ENCODE data around the gene CRTAC1.
"Not testable (repeated sequence)": the region's sequence is repeated elsewhere in the genome, so short reads cannot be mapped to it uniquely, and the experiment has no call there.

CRTAC1 gene

GRCh38 chr10:97869091-97870042, 161.1 kb downstream of the CRTAC1 start:
- DNase-seq (ENCODE audit: low spot score) = peak; percentile 75

- DNase-seq (ENCODE audit: low spot score) = no peak
Measured at GRCh38 chr10:97868134-97868685, 162.2 kb downstream of the CRTAC1 start.

GRCh38 chr10:97867220-97867800, 163.1 kb downstream of the CRTAC1 start:
- no peak for DNase-seq (ENCODE audit: low spot score)

DNA sequence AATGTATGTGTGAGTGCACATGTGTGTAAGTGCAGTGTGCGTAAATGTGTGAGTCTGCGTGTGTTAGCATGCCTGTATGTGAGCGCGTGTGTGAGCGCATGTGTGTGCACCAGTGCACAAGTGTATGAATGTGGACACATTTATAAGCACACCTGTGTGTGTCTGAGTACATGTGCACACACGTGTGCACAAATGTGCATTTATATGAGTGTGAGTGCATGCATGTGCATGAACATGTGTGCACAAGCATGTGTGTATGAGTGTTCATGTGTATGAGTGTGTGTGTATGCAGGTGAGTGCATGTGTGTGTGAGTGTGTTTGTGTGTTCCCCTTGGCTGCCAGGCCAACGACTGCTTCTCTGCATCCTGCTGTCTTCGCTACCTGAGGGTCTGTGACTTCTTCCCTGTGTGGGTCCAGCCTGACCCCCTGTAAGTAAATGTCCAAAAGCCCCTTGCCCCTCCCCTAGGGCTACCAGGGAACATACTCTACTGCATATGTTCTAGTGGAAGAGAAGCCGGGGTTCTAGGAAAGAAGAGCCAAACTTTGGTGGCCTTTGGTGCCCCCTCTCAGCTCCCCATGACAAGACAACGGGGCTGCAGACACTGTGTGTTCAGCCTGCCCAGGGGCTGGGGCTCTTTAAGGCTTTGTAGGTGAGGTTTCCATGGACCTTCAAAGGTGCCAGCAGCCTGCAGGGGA, 163.7 kb downstream of the CRTAC1 start:
- DNase-seq (ENCODE audit: low spot score) = no peak

DNA sequence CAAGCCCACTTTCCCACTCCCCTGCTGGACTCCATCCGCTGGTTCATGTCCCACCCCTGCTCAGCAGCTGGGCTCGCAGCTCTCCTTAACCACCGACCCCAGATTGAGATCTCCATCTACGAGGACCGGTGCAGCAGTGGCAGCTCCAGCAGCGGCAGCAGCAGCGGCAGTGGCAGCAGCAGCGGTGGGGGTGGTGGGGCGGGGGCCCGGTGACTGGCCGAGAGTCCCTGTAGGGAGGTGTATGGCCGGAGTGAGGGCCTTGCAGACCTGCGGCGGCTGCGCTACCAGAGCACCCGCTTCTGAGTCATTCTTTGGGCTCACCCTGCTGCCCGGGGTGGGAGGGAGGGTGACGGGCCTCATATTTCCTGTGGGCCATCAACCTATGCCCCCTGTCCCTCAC, 164.9 kb downstream of the CRTAC1 start:
- DNase-seq (ENCODE audit: low spot score) = no peak

DNA sequence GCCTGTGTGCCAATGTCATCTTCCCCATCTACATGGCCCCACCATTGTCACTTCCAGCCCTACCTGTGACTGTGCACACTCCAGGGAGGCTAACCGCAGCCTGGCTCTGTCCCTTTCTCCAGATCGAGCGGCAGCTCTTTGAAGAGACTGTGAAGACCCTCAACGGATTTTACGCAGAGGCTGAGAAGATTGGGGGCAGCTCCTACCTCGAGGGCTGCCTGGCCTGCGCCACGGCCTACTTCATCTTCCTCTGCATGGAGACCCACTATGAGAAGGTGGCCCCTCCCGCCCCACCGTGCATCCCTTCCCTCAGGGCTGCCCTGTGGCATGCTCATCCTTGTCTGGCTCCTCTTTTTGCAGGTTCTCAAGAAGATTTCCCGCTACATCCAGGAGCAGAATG, 166.6 kb downstream of the CRTAC1 start:
- DNase-seq (ENCODE audit: low spot score) = no peak

DNA sequence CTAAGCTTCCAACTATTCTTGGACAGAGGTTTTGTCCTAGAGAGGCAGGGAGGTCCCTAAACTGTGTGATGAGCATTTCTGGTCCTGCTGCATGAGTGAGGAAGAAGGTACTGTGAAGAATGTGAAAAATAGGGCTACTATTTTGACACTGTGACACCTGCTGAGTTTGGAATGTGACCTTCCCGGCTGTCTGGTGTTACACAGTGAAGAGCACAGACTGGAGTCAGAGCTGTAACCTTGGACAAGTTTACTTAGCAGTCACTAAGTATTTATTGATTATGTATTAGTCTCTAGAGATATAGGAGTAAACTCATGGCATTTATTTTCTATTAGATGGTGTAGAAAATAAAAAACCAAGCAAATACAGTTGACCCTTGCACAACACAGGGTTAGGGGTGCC, 168.5 kb downstream of the CRTAC1 start:
- DNase-seq (ENCODE audit: low spot score) = no peak

- DNase-seq (ENCODE audit: low spot score) = no peak
Measured at GRCh38 chr10:97861097-97861750, 169.2 kb downstream of the CRTAC1 start.

DNA sequence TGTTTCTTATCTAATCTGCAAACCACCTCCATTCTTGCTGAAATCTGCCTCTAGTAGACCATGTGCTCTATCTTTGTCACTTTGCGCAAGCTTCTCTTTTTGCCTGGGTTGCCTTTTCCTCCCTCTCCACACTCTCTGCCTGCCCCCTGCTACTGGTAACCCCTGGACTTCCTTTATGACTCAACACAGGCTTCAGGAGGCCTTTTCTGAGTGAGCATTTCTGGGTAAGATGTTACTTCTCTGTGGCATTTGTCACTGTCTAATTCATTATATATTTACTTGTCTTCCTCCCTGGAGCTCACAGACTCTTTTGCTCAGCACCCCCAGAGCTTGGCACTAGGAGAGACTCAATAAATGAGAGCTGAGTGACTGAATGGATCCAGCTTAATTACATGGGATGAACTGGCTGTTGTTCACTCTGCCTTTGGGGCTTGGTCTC, 172.4 kb downstream of the CRTAC1 start:
- no peak for DNase-seq (ENCODE audit: low spot score)

DNA sequence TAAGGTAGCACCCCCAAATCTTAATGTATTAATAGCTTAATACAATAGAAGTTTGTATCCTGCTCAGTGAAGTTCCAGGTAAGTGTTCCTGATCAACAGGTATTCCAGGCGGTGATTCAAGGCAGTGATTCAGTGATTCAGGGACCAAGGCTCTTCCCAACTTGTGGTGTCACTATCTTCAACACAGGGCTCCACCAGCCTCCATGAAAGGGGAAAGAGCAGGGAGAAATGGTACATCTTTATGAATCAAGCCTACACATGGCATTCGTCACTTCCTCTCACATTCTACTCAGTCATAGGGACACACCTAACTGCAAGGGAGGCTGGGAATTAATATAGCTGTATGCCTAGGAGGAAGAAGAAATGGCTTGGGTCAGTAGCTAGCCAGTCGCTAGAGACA, 175.7 kb downstream of the CRTAC1 start:
- no peak for DNase-seq (ENCODE audit: low spot score)

DNA sequence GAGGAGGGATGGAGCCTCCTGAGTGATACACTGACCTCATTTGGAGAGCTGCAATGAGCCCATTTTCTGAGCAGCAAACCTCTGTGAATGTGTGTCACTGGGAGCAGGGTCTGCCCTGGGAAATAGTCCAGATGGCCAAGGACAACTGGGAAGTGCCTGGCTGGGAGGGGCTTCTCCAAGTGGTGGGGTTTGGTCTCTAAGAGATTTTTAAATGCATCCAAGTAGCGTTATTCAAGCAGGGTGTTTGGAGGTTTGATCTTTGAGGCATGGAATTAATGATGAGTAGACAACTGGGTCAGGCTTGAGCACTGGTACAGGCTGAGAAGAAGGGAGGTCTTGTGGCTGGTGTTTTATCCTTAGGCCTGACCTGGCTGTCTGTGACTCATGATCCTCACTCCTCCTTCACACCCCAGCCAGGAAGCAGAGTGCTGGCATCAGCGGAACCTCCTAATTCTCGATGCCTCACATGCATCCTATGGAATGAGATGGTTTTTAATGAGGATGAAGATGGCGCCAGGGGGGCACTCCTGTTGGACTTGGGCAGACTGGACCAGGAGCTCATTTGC, 177.5 kb downstream of the CRTAC1 start:
- no peak for DNase-seq (ENCODE audit: low spot score)

DNA sequence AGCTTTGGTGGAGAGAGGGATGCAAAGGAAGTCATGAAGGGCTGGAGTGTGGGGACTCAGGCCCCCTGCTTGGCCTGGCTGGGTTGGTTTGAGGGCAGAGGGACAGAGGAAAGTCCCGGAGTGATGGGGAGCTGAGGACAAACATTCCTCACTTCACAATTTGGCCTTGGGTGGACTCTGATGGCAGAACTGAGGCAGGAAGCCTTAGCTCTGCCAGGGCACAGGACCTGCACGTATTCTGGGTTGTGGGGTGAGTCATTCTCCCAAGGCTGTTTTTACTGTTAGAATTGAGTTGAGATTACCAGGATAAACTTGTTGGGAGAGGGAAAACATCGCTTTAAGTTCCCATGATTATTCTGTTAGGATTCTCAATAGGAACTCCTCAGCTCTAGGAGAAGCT, 178.1 kb downstream of the CRTAC1 start:
- no peak for DNase-seq (ENCODE audit: low spot score)

DNA sequence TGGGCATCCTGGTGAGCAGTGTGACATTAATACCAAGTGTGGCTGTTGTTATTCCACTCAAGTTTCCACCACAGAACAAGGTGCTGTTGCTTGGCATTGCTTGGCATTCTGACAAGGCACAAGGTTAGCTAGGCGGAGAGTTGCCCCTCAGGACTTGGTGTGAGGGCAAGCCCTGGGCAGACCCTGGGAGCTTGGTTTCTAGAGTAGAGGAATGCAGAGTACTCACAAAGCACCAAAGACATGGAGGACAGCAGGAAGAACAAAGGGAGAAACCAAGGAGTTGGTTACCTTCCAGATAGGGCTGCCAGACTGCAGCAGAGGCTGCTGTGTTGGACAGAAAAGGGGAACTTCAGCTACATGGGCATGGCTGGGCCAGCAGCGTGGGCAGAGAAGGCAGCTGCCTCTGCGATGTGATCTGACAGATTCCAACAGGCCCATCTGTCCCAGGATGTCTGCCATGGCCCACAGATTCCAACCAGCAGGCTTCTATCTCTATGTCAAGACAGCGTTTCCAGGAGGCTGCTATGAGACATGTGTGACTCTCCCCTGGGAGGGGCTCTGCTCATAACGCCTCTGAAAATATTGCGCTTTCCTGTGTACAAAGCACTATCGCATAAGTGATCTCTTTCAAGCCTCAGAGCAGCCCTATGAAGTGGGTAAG, 178.9 kb downstream of the CRTAC1 start:
- no peak for DNase-seq (ENCODE audit: low spot score)

GRCh38 chr10:97850446-97850845, 180.0 kb downstream of the CRTAC1 start:
- DNase-seq (ENCODE audit: low spot score) = no peak

- peak; percentile 77 for DNase-seq (ENCODE audit: low spot score)
Measured at GRCh38 chr10:97849687-97850402, 180.6 kb downstream of the CRTAC1 start, which contains the start of gene GOLGA7B. GOLGA7B (plus strand) TSS chr10:97849843; CDS start chr10:97850304, 461 bp downstream.

DNA sequence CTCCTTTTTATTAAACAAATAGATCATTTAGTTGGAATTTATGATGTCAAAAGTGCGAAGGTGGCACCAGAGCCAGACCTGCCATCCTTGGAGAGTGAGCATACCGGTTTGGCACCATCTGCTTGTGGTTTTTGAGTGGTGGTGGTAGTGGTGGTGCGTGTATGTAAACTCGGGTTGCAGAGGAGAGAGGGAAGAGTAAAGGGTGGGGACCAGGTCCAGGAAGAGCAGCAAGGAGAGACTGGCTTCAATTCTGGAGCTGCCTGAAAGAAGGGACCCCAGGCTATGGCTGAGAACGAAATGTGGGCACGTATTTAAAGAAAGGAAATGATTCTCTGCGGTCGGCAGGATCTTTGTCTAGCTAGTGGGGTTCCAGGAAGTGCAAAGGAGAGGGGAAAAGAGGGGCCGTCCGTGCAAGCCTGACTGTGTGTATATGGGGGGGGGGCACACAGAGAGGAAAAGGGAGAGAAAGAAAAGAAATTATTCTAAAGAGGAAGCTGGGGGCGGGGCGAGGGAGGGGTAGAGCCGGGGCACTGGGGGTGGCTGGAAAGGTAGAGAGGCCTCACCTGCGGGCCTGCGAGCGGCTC, 181.2 kb downstream of the CRTAC1 start:
- no peak for DNase-seq (ENCODE audit: low spot score)

DNA sequence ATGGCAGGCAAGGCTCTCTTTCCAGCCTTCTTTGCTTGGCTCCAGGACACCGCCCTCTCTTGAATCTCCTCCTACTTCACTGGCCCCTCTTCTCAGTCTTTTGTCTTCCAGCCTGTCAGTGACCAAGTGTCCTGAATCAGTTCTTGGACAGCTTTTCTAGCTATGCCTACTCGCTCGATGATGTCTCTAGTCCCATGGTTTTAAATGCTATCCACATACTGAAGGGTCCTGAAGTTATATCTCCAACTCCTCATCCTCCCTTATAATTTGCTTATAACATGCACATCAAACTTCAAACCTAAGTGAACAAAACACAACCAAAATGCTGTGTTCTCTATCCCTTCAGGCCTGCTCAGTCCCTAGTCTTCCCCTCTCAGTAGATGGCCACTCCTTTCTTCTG, 185.7 kb downstream of the CRTAC1 start:
- DNase-seq (ENCODE audit: low spot score) = no peak

DNA sequence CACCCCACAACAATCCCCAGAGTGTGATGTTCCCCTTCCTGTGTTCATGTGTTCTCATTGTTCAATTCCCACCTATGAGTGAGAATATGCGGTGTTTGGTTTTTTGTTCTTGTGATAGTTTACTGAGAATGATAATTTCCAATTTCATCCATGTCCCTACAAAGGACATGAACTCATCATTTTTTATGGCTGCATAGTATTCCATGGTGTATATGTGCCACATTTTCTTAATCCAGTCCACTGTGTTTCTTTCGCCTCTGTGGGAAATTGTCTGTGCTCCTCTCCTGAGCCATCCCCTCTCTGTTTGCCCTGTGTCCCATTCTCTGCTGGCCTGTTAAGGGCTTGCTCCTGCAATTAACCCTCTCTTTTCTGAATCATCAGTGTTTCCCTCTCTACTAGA, 186.4 kb downstream of the CRTAC1 start:
- not testable (repeated sequence) for DNase-seq (ENCODE audit: low spot score)

- DNase-seq (ENCODE audit: low spot score) = no peak
Measured at GRCh38 chr10:97843281-97843671, 187.1 kb downstream of the CRTAC1 start.

Data from D341Med (cell line).